ENCODE data around the gene ARHGEF3. TPM values are rescaled to one million over a fixed set of nuclear protein-coding genes. Genes with fewer than 3 reads are reported as not detected.

Gene ARHGEF3
- total RNA-seq, 4 donors from 2014 or later = 13.3 to 28.5 (median 19.1) TPM

GRCh38 chr3:56691165-56692000 lies 110.4 kb downstream of the ARHGEF3 start:
- no peak overlapping the region for H3K4me3 ChIP-seq (ENCODE audit: low read depth, poor library complexity, severe bottlenecking)
- no peak for DNase-seq (ENCODE audit: low spot score in 2 of 2)
- 75 to 86% methylated on average over 4 to 9 of the region's 19 CpGs for WGBS, 2 donors
- TF ChIP-seq POLR2A (IDR thresholded peaks at IDR 0.05) (no peak), CTCF (IDR thresholded peaks at IDR 0.05) (no peak)
- intact Hi-C loops (cut with DNase I; ENCODE audit: low total_unique reads) = no loop called here

- WGBS, 2 donors = 90 to 100% methylated on average over 1 of the region's 1 CpG
- no peak overlapping the region for H3K4me3 ChIP-seq (ENCODE audit: low read depth, poor library complexity, severe bottlenecking)
- DNase-seq (ENCODE audit: low spot score in 2 of 2) = no peak
- intact Hi-C loops (cut with DNase I; ENCODE audit: low total_unique reads) = no loop called here
- TF ChIP-seq POLR2A (IDR thresholded peaks at IDR 0.05) = no peak
- TF ChIP-seq CTCF (IDR thresholded peaks at IDR 0.05) = no peak
Observed at GRCh38 chr3:56689303-56689702, 112.4 kb downstream of the ARHGEF3 start.

DNA sequence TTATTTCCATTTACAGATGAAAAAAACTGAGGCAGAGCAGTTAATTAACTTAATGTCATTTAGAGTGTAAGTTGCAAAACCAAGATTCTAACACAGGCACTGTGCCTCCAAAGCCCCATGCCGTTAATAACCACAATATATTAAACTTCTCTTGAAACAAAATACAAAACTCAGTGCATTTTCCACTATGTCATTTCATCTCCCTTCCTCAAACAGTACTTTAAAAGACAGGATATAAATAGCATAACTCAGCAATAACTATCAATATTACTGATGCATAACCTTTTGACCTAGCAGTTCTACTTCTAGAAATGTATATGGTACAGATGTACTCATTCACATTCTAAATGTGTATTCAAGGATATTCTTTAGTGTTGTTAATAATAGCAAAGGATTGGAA lies 113.6 kb downstream of the ARHGEF3 start:
- WGBS, 2 donors = 54 to 62% methylated on average over 1 of the region's 1 CpG
- DNase-seq (ENCODE audit: low spot score in 2 of 2) = no peak
- no peak for TF ChIP-seq POLR2A (IDR thresholded peaks at IDR 0.05)
- no peak for TF ChIP-seq CTCF (IDR thresholded peaks at IDR 0.05)
- intact Hi-C loops (cut with DNase I; ENCODE audit: low total_unique reads) = no loop called here
- no peak overlapping the region for H3K4me3 ChIP-seq (ENCODE audit: low read depth, poor library complexity, severe bottlenecking)

GRCh38 chr3:56684029-56684428 lies 117.7 kb downstream of the ARHGEF3 start:
- no peak for DNase-seq (ENCODE audit: low spot score in 2 of 2)
- no peak overlapping the region for H3K4me3 ChIP-seq (ENCODE audit: low read depth, poor library complexity, severe bottlenecking)
- intact Hi-C loops (cut with DNase I; ENCODE audit: low total_unique reads) = no loop called here

DNA sequence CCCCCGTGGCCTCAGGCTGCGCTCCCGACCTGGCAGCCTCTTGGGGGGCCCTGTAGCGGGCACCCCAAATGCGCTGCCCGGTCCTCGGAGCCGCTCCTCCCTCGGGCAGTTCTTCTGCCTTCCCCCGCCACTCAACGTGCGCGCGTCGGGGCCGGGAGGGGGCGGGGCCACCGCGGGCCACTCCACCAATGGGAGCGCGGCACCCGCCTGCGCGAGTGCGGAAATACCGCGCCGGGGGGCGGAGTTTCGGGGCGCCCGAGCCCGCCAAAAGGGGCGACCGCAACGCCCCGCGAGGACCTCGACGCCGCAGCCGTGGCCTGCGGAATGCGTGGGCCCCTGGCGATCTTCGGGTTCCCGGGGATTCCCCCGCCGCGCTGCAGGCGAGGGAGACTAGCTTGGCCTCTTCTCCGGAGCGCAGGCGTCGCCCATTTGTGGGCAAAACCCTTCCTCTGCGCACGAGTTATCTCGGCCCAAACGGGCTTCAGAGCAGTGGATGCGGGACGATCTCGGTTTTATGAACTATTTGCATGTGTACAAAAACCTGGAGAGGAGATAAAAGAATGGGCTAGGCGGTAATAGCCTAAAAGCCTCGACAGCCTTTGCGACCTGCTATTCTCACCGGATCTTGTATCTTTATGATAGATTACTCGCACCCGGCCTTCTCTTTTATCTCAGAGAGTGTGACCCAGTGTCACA lies 118.5 kb downstream of the ARHGEF3 start, which contains the start of gene TASOR:
TASOR (minus strand) TSS at position 144 of the 696 bp plus-strand sequence. CDS start 259 bp downstream, outside the sequence.
- TF ChIP-seq POLR2A (IDR thresholded peaks at IDR 0.05) = peak in 1 of 2 donors; percentile 83
- TF ChIP-seq CTCF (IDR thresholded peaks at IDR 0.05) = no peak
- intact Hi-C loops (cut with DNase I; ENCODE audit: low total_unique reads) = no loop called here
- peak within 1 kb of the TSS; percentile 65 for H3K4me3 ChIP-seq (ENCODE audit: low read depth, poor library complexity, severe bottlenecking)
- 32 to 49% methylated on average over 22 to 35 of the region's 68 CpGs for WGBS, 2 donors
- peak; percentile 71 to 96 for DNase-seq (ENCODE audit: low spot score in 2 of 2)

More at GRCh38 chr3:56684029-56684428, 117.7 kb downstream of the ARHGEF3 start:
- TF ChIP-seq POLR2A (IDR thresholded peaks at IDR 0.05) (no peak), CTCF (IDR thresholded peaks at IDR 0.05) (no peak)
- 96 to 97% methylated on average over 13 of the region's 13 CpGs for WGBS, 2 donors

Measured in lower leg skin (tissue), 4 donors.